ENCODE data around the gene GRAMD1B.
"Not testable (repeated sequence)": the region's sequence is repeated elsewhere in the genome, so short reads cannot be mapped to it uniquely, and the experiment has no call there.

GRAMD1B gene

DNA sequence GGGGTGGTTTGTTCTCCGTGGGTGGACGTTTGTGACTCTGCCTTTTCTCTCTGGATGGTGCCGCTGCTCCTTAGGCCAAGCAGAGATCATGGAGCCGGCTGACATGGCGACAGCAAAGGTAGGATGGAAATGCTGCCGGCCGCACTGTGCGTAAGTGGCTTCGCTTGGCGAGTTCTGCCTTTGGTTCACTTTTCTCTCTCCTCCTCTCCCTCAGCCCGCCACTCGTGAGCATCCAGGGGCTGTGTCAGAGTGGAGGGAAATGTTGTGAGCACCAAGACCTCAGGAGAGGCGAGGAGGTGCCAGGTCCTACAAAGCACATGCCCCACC is 80.5 kb downstream of the GRAMD1B start:
- no peak for DNase-seq (ENCODE audit: extremely low read depth, insufficient read length)
- no peak overlapping the region for H3K4me3 ChIP-seq (replicated peaks; ENCODE audit: low read depth, low read length)
- H3K36me3 ChIP-seq (ENCODE audit: control insufficient read depth, insufficient read depth, low read length): no peaks in the 10 kb centered on the region
- H3K27me3 ChIP-seq (replicated peaks; ENCODE audit: control insufficient read depth, insufficient read depth, low read length): no peaks in the 10 kb centered on the region
- TF ChIP-seq, protein P1, sequence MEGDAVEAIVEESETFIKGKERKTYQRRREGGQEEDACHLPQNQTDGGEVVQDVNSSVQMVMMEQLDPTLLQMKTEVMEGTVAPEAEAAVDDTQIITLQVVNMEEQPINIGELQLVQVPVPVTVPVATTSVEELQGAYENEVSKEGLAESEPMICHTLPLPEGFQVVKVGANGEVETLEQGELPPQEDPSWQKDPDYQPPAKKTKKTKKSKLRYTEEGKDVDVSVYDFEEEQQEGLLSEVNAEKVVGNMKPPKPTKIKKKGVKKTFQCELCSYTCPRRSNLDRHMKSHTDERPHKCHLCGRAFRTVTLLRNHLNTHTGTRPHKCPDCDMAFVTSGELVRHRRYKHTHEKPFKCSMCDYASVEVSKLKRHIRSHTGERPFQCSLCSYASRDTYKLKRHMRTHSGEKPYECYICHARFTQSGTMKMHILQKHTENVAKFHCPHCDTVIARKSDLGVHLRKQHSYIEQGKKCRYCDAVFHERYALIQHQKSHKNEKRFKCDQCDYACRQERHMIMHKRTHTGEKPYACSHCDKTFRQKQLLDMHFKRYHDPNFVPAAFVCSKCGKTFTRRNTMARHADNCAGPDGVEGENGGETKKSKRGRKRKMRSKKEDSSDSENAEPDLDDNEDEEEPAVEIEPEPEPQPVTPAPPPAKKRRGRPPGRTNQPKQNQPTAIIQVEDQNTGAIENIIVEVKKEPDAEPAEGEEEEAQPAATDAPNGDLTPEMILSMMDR (IDR thresholded peaks at IDR 0.05; ENCODE audit: insufficient read depth, low read length, poor library complexity, severe bottlenecking): no peak

DNA sequence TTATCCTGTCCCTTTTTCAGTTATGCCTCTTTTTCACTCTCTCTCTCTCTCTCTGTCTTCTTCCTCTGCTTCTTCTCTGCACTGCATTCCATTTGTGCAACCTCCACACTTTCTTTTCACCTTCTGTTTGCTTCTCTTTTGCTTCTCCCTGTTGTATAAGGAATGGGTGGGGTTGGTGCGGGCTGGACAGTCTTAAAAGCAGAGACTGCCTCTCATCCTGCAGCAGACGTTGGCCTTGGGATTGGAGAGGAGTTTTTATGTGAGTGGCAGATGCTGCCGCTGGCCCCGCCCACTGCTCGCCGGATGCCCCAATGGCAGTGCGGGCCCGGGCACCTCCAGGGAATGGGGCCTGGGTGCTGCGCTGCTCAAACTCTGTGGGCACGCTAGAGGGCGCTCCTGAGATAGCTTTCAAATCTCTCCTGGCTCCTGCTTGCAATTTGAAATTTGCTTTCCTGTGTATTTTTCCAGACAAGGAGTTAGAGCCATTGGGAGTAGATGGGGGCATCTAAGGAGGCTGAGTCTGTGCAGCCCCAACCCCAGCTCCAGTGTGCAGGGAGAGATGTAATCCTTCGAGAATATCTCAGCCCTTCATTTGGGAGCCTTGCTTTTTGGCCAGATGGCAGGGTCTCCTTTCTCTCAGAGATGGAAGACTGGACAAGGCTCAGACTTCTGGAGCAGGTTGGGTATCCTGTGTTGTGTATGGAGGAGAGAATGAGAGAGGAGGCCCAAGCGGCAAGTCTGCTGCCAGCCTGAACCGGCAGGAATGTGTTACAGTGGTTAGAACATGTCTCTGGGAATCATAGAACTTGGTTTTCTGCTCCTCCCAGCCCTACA is 81.2 kb downstream of the GRAMD1B start:
- Histone ChIP-seq H3K4me3 (replicated peaks; ENCODE audit: low read depth, low read length) (no peak overlapping the region), H3K27me3 (replicated peaks; ENCODE audit: control insufficient read depth, insufficient read depth, low read length) (no peaks in the 10 kb centered on the region)
- TF ChIP-seq, protein P1 (IDR thresholded peaks at IDR 0.05; ENCODE audit: insufficient read depth, low read length, poor library complexity, severe bottlenecking): peak; percentile 92

DNA sequence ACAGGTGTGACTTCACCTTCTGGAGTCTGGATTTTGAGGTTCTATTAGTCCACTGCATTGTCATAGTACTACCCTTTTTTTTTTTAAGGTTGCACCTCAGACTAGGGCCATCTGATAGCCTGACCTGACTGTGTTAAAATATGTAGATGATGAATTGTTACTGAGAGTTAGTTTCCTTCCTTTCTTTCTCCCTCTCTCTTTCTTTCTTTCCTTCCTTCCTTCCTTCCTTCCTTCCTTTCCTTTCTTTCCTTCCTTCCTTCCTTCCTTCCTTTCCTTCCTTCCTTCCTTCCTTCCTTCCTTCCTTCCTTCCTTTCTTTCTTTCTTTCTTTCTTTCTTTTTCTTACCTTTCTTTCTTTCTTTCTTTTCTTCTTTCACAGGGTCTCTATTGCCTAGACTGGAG is 83.2 kb downstream of the GRAMD1B start:
- DNase-seq (ENCODE audit: extremely low read depth, insufficient read length); H3K27me3 ChIP-seq (replicated peaks; ENCODE audit: control insufficient read depth, insufficient read depth, low read length); H3K36me3 ChIP-seq (ENCODE audit: control insufficient read depth, insufficient read depth, low read length); H3K4me3 ChIP-seq (replicated peaks; ENCODE audit: low read depth, low read length): not testable (repeated sequence)

More for the DNA sequence above, 81.2 kb downstream of the GRAMD1B start:
- DNase-seq (ENCODE audit: extremely low read depth, insufficient read length): peak; percentile 75
- H3K36me3 ChIP-seq (ENCODE audit: control insufficient read depth, insufficient read depth, low read length): no peaks in the 10 kb centered on the region

DNA sequence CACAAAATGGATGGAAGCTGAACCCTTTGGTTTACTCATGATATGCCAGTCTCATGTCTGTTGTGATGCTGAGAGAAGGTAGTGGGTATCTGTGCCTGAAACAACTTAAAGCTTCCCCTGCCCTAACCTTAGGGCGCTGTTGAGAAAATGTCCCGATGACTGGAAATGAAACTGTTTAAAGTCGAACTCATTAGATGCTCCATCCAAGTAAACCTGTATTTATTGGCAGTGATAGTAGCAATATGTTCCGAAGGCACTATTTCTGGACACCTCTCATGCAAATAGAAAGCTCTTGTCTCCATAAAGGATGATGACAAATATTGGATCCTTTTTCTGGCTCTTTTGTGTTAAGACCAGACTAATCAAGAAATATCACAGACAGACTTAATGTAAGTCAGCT is 86.2 kb downstream of the GRAMD1B start:
- TF ChIP-seq, protein P1 (IDR thresholded peaks at IDR 0.05; ENCODE audit: insufficient read depth, low read length, poor library complexity, severe bottlenecking): no peak
- DNase-seq (ENCODE audit: extremely low read depth, insufficient read length): no peak
- H3K27me3 ChIP-seq (replicated peaks; ENCODE audit: control insufficient read depth, insufficient read depth, low read length): no peaks in the 10 kb centered on the region
- H3K4me3 ChIP-seq (replicated peaks; ENCODE audit: low read depth, low read length): no peak overlapping the region
- H3K36me3 ChIP-seq (ENCODE audit: control insufficient read depth, insufficient read depth, low read length): no peaks in the 10 kb centered on the region

DNA sequence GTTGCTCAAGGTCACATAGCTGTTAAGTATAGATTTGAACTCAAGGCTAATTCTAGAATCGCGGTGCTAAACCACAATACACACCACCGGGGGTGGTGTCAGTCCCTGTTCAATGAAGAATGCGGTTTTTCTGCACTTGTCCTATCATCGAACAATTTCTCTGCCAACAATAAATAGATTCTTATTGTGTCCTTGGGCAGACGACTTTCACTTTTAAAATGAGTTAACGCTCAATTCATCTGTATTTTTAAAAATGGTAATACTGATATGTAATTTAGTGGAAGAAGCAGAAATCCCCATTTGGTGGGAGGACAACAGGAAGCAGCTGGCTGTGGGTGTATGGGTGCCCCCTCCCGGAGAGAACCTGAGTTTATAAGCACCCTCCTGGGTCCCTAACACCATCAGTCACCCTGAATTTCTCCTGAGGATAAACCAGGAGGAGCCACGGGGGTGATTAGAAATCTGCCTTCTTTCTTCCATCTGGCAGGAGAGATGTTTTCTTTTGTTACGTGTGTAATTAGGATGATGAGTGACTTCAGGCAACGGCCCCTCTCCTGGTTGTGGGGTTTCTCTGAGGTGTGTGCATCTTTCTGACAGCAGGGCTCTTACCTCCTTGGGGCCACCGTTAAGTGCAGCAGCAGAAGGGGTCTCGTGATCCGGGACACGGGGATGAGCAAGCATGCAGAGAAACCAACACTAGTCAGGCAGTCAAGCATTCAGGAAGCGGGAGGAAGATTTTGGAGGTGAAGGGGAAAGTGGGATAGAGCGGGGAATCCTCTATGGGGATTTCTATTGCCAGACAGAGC is 87.7 kb downstream of the GRAMD1B start:
- no peaks in the 10 kb centered on the region for H3K36me3 ChIP-seq (ENCODE audit: control insufficient read depth, insufficient read depth, low read length)
- no peaks in the 10 kb centered on the region for H3K27me3 ChIP-seq (replicated peaks; ENCODE audit: control insufficient read depth, insufficient read depth, low read length)
- peak; percentile 69 for DNase-seq (ENCODE audit: extremely low read depth, insufficient read length)
- peak overlapping the region; percentile 35 for H3K4me3 ChIP-seq (replicated peaks; ENCODE audit: low read depth, low read length)
- TF ChIP-seq, protein P1 (IDR thresholded peaks at IDR 0.05; ENCODE audit: insufficient read depth, low read length, poor library complexity, severe bottlenecking): peak; percentile 26

DNA sequence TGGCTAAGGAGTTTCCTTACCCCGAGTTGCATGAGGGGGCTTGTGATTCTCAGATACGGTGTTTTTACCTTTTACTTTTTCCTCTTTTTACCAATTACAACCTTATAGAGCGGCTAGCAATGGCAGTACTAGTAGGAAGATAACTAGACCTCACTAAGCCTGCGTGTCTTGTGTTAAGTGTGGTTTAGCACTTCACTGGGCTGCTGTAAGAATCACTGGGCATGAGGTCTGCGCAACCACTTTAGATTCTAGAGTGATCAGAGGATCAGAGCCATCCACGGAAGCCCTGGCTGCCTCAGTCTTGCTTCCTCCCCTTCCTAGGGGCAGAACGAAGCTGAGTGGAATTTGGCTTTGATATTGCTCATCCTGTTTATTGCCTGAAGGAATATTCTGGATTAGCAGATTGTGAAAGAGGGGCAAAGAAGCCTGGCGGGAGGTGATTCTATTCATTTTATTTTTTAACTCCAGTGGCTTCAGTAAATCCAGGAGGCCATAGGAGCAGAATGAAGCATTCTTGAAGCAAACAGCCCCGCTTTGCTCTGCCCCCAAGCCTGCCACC is 88.5 kb downstream of the GRAMD1B start:
- DNase-seq (ENCODE audit: extremely low read depth, insufficient read length): peak; percentile 34
- no peak overlapping the region for H3K4me3 ChIP-seq (replicated peaks; ENCODE audit: low read depth, low read length)
- TF ChIP-seq, protein P1 (IDR thresholded peaks at IDR 0.05; ENCODE audit: insufficient read depth, low read length, poor library complexity, severe bottlenecking): no peak
- H3K36me3 ChIP-seq (ENCODE audit: control insufficient read depth, insufficient read depth, low read length): no peaks in the 10 kb centered on the region
- H3K27me3 ChIP-seq (replicated peaks; ENCODE audit: control insufficient read depth, insufficient read depth, low read length): no peaks in the 10 kb centered on the region

Data from GM06990 (cell line).